Measurements from ENCODE around the gene SPACA6. TPM values are rescaled to one million over a fixed set of nuclear protein-coding genes. Genes with fewer than 3 reads are reported as not detected.

SPACA6 gene
- total and polyA plus RNA-seq, 8 donors = 1.2 to 151 (median 9.6) TPM

DNA sequence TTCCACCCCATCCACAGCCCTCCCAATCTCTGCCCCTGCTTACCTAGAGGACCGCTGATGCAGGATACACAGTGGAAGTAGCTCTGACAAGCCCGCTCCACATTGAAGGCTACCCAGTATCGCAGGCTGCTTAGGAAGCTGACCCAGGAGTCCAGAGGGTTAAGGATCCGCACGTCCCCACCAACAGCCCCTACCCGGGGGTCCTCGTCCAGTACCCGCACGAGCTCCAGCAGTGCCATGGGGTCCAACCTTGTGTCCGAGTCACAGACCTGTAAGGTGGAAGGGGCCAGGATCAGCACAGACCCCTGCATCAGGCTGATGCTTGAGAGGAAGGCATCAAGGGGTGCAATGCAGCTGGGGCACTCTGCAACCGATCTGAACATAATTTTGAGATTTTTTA, 23.8 kb downstream of the SPACA6 start:
- Histone ChIP-seq H3K4me3 (no peak overlapping the region), H3K9me3 (no peaks in the 10 kb centered on the region), H3K4me1 (peaks cover 0 to 11% (median 8%) of the 10 kb centered on the region in 4 donors), H3K27ac (no peak overlapping the region), H3K36me3 (no peaks in the 10 kb centered on the region), H3K27me3 (peaks cover 13 to 63% (median 28%) of the 10 kb centered on the region in 3 donors)
- TF ChIP-seq, protein P1, sequence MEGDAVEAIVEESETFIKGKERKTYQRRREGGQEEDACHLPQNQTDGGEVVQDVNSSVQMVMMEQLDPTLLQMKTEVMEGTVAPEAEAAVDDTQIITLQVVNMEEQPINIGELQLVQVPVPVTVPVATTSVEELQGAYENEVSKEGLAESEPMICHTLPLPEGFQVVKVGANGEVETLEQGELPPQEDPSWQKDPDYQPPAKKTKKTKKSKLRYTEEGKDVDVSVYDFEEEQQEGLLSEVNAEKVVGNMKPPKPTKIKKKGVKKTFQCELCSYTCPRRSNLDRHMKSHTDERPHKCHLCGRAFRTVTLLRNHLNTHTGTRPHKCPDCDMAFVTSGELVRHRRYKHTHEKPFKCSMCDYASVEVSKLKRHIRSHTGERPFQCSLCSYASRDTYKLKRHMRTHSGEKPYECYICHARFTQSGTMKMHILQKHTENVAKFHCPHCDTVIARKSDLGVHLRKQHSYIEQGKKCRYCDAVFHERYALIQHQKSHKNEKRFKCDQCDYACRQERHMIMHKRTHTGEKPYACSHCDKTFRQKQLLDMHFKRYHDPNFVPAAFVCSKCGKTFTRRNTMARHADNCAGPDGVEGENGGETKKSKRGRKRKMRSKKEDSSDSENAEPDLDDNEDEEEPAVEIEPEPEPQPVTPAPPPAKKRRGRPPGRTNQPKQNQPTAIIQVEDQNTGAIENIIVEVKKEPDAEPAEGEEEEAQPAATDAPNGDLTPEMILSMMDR (IDR thresholded peaks at IDR 0.05) = no peak
- TF ChIP-seq EP300 (IDR thresholded peaks at IDR 0.05) = no peak
- TF ChIP-seq POLR2A (IDR thresholded peaks at IDR 0.05) = no peak
- TF ChIP-seq POLR2AphosphoS5 (IDR thresholded peaks at IDR 0.05) = no peak
- intact Hi-C loops (cut with DNase I; ENCODE audit: low total_unique reads) = no loop called here
- no peak for DNase-seq
- 79 to 89% (median 87%) methylated on average over 11 of the region's 11 CpGs for WGBS, 5 donors

DNA sequence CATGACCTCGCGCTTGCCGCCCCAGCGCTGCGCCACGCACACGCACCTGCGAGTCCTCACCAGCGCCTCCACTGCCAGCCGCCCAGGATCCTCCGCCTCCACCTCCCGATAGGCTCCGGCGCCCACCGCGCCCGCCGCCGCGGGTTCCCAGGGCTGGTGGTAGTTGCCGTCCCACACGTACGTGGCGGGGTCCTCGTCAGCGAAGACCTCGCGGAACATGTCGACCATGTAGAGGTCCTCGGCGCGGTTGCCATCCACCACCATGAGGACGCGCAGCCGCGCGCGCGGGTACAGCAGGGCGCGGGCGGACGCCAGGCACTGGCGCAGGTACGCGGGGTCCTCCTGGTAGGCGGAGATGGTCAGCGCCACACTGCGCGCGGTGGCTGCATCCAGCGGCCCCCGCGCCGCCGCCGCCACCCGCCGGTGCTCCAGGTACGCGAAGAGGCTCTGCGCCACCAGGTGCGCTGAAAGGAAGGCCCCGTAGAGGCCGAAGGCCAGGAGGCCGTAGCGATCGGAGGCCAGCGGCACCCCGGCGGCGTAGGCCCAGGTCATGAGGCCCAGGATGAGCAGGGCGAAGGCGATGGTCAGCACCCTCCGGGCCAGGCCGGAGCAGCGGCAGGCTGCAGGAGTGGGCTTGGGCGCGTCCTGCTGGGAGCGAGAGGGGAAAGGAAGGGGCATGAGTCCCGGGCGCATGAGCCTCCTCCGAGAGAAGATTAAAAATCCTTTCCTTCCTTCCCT, 26.3 kb downstream of the SPACA6 start:
- 6 to 9% (median 7%) methylated on average over 27 to 83 of the region's 83 CpGs for WGBS, 5 donors
- TF ChIP-seq, protein P1 (IDR thresholded peaks at IDR 0.05) = no peak
- no peak for TF ChIP-seq POLR2A (IDR thresholded peaks at IDR 0.05)
- no peak for TF ChIP-seq EP300 (IDR thresholded peaks at IDR 0.05)
- TF ChIP-seq POLR2AphosphoS5 (IDR thresholded peaks at IDR 0.05) = no peak
- H3K9me3 ChIP-seq = no peaks in the 10 kb centered on the region
- peaks cover 13 to 87% (median 33%) of the 10 kb centered on the region in 3 donors for H3K27me3 ChIP-seq
- no peak for DNase-seq
- H3K36me3 ChIP-seq = no peaks in the 10 kb centered on the region
- H3K4me1 ChIP-seq = peaks cover 0 to 11% (median 8%) of the 10 kb centered on the region in 4 donors
- H3K27ac ChIP-seq = no peak overlapping the region
- H3K4me3 ChIP-seq = peak overlapping the region; percentile 3 to 39 (median 16)
- intact Hi-C loops (cut with DNase I; ENCODE audit: low total_unique reads) = no loop called here

DNA sequence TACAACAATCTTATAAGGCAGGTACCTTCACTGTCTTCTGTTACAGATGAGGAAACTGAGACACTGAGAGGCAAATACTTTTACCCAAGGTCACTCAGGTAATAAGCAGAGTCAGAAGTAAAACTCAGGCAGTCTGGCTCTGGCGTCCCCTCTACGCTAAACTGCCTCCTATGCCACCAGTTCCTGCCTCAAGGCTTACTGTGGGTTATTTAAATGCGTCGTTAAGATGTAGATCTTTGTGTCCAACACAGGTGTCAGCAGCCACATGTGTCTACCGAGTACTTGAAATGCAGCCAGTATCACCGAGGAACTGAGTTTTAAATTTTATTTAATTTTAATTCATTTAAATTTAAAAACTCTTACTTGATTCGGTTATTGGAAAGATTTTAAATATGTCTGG, 28.8 kb downstream of the SPACA6 start:
- TF ChIP-seq, protein P1 (IDR thresholded peaks at IDR 0.05) = no peak
- TF ChIP-seq POLR2A (IDR thresholded peaks at IDR 0.05) (no peak), POLR2AphosphoS5 (IDR thresholded peaks at IDR 0.05) (no peak), EP300 (IDR thresholded peaks at IDR 0.05) (no peak)
- 63 to 81% (median 77%) methylated on average over 7 of the region's 7 CpGs for WGBS, 5 donors
- intact Hi-C loops (cut with DNase I; ENCODE audit: low total_unique reads) = no loop called here
- H3K27ac ChIP-seq = no peak overlapping the region
- DNase-seq = no peak
- no peaks in the 10 kb centered on the region for H3K36me3 ChIP-seq
- no peaks in the 10 kb centered on the region for H3K9me3 ChIP-seq
- H3K27me3 ChIP-seq = peaks cover 13 to 97% (median 43%) of the 10 kb centered on the region in 3 donors
- H3K4me3 ChIP-seq = no peak overlapping the region
- peaks cover 0 to 11% (median 8%) of the 10 kb centered on the region in 4 donors for H3K4me1 ChIP-seq

- 57 to 69% (median 65%) methylated on average over 2 of the region's 2 CpGs for WGBS, 5 donors
- no peak for DNase-seq
- no peaks in the 10 kb centered on the region for H3K9me3 ChIP-seq
- no peak overlapping the region for H3K27ac ChIP-seq
- peaks cover 0 to 11% (median 8%) of the 10 kb centered on the region in 4 donors for H3K4me1 ChIP-seq
- intact Hi-C loops (cut with DNase I; ENCODE audit: low total_unique reads) = no loop called here
- no peaks in the 10 kb centered on the region for H3K36me3 ChIP-seq
- no peak for TF ChIP-seq POLR2AphosphoS5 (IDR thresholded peaks at IDR 0.05)
- TF ChIP-seq, protein P1 (IDR thresholded peaks at IDR 0.05) = no peak
- no peak for TF ChIP-seq POLR2A (IDR thresholded peaks at IDR 0.05)
- no peak for TF ChIP-seq EP300 (IDR thresholded peaks at IDR 0.05)
- H3K27me3 ChIP-seq = peaks cover 13 to 98% (median 49%) of the 10 kb centered on the region in 3 donors
- no peak overlapping the region for H3K4me3 ChIP-seq
Measured at GRCh38 chr19:51722492-51722891, 29.4 kb downstream of the SPACA6 start.

Data from stomach (tissue), 9 donors.